ENCODE measurements around the gene PSG5.
"Not testable (repeated sequence)": the region's sequence is repeated elsewhere in the genome, so short reads cannot be mapped to it uniquely, and the experiment has no call there.

The PSG5 gene

GRCh38 chr19:43124360-43124759 lies 62.0 kb downstream of the PSG5 start:
- no peak for TF ChIP-seq CTCF (IDR thresholded peaks at IDR 0.05; ENCODE audit: borderline replicate concordance, control extremely low read depth, extremely low read depth, insufficient read depth, missing control alignments)
- in situ Hi-C loops (cut with MboI; ENCODE audit: low sequenced_read_pairs, unreplicated experiment): no loop called here
- DNase-seq (ENCODE audit: low spot score): no peak

GRCh38 chr19:43120433-43121026 lies 65.8 kb downstream of the PSG5 start:
- DNase-seq (ENCODE audit: low spot score); in situ Hi-C loops (cut with MboI; ENCODE audit: low sequenced_read_pairs, unreplicated experiment): not testable (repeated sequence)

- DNase-seq (ENCODE audit: low spot score); in situ Hi-C loops (cut with MboI; ENCODE audit: low sequenced_read_pairs, unreplicated experiment): not testable (repeated sequence)
These were observed 66.8 kb downstream of the PSG5 start for GRCh38 chr19:43119526-43119925.

All from GM13976 (cell line).